Stromal cell of bone marrow (primary cell): ENCODE measurements around the gene FAF1.
"Not testable (repeated sequence)": the region's sequence is repeated elsewhere in the genome, so short reads cannot be mapped to it uniquely, and the experiment has no call there.

ENCODE experiments used
- DNase-seq: peaks from one replicate; pipeline ENCODE4 v3.0.0-alpha.2; 2012; ENCODE audit warnings: low read depth

Gene FAF1

DNA sequence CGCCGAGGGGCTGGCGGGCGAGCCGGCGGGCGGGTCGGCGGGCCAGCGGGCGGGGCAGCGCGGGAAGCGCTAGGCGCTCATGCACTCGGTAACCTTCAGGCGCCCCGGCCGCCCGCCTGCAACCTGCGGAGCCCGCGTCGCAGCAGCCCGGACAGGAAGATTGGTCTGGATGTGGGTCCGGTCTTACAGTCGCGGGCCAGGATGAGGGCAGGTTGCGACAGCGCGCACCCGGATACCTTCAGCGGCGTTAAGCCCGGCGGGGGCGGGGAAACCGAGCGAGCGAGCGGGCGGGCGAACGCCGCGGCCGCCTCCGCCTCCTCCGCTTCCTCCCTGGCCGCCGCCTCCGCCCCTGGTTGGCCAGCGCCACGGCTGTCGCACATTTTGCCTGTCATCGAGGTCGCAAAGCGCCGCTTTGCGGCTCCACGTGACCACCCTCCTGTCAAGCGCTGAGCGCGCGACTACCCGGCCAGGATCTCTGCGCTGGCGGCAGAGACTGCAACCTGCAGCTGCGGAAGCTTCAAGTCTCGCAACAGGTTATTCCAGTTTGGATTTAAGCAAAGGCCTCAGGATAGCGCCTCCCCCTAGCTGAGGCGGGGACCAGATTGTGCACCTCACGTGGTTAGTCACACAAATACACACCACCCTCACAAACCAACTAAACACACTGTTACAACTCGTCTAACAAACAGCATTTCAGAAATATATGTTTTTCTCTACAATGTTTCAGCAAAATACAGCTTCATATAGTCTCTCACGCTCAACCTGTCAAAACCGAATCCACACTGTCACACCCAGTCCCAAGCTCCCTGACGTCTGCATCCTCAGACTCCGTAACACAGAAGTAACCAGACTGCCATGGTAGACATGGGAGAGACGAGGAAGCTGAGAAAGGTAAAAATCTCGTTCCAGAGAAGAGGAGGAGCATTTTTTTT, at the start of gene FAF1:
Gene FAF1 (minus strand): TSS at position 355 of the 932 bp plus-strand sequence. CDS start 456 bp downstream, outside the sequence.
- peak; percentile 90 for DNase-seq

DNA sequence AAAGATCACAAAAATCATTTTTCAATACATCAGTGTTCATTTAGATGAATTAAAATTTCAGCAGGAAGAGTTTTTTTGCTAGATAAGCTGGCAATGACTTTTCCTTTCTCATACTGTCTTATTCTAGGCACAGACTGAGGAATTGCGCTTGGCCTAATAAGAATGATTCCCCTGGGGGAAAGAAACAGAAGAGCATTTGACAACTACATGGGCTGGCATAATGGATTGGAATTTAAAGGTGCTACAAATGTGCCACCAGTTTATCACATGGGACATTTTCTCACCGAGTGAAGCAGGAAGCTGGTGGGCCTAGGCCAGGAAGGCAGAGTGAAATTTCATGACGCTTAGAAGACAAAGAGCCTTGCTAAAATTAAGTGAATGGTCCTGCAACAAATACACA, 49.3 kb upstream of the FAF1 start:
- DNase-seq: no peak

DNA sequence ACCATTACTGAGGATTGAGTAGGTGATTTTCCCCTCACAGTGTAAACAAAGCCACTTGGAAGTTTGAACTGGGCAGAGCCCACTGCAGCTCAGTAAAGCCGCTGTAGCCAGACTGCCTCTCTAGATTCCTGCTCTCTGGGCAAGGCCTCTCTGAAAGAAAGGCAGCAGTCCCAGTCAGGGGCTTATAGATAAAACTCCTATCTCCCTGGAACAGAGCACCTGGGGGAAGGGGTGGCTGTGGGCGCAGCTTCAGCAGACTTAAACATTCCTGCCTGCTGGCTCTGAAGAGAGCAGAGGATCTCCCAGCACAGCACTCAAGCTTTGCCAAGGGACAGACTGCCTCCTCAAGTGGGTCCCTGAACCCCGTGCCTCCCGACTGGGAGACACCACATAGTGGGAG, 45.5 kb upstream of the FAF1 start:
- not testable (repeated sequence) for DNase-seq

DNA sequence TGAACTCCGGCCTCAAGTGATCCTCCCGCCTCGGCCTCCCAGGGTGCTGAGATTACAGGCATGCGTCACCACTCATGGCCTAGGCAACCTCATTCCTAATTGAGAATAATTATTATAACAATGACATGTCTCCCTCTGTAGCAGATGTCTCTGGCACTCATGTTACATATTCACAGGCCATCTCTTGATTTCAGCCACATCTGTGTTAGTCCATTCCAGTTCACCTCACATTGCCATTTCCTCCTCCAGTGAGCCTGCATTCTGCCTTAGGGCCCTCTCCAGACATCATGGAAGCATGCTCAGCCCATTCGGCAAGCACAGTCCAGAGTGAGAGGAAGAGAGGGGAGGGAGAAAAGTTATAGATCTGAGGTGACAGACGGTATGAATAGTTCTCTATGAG, 42.4 kb upstream of the FAF1 start:
- DNase-seq: no peak

DNA sequence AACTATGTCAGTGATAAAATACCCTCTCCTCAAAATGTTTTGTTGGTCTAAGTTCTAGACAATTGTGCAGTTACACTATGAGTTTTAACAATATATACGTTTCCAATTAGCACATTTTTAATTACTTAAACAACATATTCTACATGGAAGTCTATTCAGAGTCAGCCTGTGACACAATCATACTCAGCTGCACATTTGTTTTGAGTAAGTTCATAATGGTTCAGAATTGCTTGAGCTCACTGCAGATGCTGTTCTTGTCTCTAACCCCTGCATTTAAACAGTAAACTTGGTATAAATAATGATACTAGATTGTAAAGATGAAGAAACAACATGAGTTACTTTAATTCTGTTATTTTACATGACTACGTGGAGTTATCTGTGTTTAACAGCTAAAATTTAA, 40.6 kb upstream of the FAF1 start:
- no peak for DNase-seq

DNA sequence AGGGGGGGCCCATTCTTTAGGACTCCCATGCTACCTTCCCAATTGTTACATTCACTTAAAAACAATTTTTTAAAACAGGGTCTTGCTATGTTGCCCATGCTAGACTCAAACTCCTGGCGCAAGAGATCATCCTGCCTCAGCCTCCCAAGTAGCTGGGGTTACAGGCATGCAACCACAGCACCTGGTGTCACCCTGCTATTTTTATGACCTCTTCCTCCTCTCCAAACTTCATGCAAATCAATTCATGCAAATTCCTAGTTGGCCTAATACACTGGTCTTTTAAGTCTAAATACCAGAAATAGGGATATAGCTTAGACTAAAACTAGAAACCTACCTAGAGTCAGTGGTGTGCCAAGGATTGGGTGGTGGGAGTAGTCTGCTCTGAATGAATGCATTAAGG, 40.1 kb upstream of the FAF1 start:
- no peak for DNase-seq

DNA sequence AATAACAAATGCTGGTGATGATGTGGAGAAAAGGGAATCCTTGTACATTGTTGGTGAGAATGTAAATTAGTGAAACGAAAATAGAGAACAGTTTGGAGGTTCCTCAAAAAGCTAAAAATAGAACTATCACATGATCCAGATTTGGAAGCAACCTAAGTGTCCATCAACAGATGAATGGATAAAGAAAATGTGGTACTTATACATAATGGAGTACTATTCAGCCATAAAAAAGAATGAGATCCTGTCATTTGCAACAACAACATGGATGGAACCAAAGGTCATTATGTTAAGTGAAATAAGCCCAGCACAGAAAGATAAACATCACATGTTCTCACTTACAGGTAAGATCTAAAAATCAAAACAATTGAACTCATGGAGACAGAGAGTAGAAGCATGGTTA, 39.3 kb upstream of the FAF1 start:
- DNase-seq: not testable (repeated sequence)

DNA sequence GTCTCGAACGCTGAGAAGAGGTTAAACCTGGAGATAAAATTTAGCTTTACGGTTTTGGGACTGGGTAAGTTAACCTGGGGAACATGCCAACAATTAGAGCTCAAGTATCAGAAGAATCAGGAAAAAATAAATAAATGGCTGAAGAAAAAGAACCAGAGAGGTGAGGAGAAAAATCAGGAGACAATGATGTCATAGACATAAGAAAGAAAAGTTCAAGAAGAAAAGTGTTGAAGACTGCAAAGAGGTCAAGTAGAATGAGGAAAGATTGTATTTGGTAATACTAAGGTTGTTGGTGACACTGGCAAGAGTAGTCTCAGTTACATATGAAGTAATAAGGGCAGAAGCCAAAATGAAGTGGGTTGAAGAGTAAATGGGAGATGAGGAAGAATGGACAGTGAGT, 36.0 kb upstream of the FAF1 start:
- no peak for DNase-seq

DNA sequence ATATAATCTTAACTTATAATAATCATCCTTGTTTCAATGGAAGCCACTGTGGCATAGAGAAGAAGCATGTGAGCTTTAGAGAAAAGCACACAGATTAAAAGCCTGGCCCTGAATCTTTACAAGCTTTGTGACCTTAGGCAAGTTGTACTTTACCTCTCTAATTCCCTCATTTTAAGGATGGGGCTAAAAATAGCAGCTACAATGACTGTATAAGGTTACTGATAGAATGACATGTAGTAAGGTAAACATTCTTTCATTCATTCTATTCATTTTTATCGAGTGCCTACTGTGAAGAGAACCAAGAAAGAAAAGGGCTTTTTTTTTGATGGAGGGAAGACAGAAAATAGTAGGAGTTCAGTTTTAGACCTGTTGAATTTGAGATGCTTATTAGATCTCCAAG, 35.6 kb upstream of the FAF1 start:
- no peak for DNase-seq

DNA sequence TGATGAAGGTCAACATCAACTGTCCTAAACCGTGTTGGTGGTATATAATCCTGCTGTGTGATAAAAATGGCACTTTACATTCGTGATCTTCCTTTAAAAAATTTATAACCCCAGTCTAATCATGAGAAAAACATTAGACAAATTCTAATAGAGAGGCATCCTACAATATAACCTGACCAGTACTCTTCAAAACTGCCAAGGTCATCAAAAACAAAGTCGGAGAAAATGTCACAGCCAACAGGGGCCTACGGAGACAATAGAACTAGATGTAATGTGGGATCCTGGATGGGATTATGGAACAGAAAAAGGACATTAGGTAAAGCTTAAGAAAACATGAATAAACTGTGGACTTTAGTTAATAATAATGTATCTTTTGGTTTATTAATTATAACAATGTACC, 34.9 kb upstream of the FAF1 start:
- DNase-seq: no peak

DNA sequence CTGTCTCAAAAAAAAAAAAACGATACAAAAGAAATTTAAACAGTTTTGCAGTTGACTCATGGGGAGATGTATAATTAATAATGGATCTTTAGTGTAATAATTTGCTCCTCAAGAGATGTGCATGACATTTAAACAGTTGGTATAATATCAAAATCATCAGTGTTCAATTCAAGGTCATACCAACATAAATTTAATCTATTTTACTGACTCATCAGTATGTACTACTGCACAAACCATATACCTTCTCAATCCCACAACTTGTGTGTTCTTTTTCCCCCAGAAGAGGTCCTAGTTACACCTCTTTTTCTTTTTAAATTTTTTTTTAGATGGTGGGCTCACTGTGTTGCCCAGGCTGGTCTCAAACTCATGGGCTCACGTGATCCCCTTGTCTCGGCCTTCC, 33.6 kb upstream of the FAF1 start:
- no peak for DNase-seq

DNA sequence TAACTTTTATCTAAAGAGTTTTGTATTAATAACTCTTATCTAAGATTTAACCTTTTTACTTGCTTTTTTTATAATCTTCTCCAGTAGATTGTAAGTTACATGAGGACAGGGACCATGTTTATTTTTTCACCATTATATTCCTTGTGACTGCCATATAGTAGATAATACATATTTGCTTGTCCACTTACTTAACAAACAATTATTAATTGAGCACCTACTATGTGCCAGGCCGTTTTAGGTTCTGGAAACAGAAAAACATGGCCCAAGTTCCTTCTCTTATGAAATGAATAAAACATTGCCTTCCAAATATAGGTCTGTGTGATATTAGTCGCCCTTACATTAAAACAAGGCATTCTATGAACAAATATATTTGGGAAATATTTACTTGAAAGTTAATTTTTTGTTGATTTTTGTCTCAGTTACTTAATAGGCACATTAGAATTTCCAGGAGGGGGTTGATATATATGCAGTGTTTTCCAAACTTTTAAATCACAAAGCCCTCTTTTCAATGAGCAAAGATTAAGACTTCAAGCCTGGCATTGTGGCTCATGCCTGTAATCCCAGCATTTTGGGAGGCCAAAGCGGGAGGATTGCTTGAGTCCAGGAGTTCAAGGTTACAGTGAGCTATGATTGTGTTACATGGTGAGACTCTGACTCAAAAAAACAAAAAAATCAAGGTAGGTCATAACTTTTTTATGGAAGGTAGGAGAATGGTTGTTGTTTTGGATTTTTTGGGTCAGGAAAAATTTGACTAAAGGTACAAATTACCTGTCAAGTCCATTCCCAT, 32.7 kb upstream of the FAF1 start:
- DNase-seq: no peak

DNA sequence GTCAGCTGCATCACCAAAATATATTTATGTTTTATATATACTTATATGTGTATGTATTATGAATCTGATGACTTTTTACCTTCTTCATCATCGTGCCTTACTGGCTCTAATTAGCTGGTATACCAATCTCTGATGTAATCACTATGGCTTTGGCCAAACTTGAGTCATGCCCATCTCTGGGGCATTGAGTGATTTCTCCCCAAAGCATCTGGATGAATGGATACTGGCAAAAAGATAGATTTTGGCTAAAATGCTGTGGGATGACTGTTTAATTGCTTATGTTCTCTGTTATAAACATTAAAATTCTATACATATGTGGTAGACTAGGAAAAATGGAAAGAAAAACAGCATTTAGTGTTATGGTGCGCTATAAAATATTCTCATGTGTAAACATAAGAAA, 29.6 kb upstream of the FAF1 start:
- peak; percentile 87 for DNase-seq

DNA sequence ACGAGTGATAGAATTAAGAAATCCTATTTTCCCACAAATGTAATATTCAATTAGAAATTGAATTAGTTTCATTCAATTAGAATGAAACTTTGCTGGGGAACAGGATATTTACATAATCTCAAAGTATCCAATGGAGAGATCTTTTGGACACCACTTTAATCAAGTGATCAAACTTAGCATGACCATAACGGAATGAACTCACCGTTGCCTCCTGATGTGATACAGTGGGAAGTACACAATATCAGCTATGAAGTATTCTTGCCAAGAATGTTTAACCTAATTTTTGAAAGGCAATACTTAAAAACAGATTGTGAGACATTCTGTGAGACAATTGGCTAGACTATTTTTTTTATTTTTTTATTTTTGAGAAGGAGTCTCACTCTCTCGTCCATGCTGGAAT, 26.6 kb upstream of the FAF1 start:
- DNase-seq: no peak

DNA sequence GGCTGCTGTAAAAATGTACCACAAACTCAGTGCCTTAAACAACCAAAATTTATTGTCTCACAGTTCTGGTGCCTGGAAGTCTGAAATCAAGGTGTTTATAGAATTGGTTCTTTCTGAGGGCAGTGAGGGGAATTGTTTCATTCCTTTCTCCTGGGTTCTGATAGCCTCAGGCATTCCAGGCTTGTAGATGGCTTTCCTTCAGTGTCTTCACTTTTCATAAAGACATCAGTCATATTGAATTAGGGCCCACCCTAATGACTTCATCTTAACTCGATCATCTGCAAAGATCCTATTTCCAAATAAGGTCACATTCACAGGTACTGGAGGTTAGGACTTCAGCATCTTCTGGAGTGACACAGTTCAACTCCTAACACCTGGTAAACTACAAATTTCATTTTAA, 25.0 kb upstream of the FAF1 start:
- no peak for DNase-seq

DNA sequence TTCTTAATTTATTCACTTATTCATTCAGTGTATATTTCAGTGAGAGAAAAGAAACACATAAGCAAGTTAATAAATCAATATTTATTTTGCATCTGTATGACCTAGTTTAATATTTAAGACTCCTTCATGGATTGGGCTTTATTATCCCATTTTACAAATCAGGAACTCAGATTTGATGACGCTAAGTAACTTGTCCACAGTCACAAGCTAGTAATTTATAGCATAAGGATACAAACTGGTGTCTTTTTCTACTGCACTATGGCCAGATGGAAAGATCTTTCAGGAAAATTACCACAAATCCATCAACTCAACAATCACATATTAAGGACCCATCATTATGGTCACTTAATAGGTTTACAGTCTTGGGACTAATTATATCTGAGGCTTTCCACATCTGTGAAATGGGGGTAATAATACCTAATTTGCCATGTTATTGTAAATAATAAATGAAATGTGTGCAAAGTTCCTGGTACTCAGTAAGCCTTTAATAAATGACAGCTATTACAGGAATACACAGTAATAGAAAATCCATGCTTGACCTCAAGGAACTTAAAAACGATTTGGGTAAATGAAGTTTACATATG, 23.2 kb upstream of the FAF1 start:
- DNase-seq: no peak

DNA sequence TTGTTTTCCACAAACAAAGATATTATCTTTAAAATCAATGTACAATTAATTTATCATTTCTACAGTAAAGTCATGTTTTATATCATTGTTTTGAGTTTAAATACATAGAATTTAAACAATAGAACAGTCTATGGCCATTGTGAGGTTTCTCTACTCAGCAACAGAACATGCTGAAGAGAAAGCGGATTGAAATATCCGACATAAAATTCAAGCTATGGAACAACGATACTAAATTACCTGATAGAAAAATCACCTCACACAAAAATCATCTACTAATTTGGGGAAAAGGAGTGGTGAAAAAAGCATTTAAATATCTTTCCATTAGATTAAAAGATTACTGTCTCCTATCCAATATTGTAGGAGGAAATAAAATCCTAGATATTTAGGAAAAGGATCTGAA, 22.5 kb upstream of the FAF1 start:
- DNase-seq: no peak

DNA sequence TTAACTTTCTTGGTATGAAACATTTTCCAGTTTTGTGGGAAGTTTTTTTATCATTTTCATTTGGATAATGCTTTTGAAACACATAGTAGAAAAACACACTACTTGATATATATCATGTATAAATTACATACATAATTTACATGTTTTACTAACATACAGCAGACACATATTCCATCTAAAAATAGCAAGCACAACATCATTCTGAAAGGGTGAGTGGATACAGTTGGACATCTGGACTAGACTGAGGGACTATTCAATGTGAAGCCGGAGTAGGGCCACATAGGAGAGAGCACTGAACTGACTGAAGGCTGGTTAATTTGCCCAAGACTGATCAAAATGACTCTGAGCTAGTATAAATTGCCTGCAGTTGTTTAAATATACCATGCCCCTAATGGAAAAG, 21.7 kb upstream of the FAF1 start:
- no peak for DNase-seq

DNA sequence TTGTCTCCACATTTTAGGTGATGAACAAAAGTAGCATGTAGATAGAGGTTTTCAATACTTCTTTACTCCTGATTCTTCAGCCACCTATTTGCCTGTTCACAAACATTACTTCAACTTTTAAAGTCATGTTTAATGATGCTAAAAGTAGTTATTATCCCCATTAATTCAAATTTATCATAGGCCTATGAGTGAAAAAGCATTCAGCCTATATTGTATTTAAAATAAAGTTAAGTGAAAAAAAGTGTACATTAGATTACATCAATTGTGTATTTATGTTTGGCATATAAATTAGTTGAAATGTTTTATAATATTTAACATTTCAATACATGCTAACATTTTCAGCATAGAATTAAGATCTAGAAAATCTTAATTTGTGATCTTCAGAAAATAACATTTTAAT, 20.4 kb upstream of the FAF1 start:
- DNase-seq: no peak

DNA sequence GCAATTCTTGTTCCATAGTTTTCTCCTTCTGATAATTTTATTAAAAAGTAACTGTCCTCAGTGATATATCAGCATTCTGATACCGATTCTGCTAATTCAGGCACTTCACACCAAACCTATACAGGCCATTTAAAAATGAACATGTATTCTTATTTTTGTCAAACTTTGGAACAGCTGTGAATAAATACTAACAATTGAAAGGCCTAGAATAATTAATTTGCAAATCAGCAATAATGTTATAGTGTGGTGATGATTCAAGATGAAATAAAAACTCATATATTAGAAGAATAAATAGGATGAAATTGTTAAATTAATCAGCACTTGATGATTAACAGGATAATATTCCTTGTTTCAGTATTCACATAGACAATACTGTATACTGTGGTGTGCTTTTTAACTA, 19.9 kb upstream of the FAF1 start:
- no peak for DNase-seq

DNA sequence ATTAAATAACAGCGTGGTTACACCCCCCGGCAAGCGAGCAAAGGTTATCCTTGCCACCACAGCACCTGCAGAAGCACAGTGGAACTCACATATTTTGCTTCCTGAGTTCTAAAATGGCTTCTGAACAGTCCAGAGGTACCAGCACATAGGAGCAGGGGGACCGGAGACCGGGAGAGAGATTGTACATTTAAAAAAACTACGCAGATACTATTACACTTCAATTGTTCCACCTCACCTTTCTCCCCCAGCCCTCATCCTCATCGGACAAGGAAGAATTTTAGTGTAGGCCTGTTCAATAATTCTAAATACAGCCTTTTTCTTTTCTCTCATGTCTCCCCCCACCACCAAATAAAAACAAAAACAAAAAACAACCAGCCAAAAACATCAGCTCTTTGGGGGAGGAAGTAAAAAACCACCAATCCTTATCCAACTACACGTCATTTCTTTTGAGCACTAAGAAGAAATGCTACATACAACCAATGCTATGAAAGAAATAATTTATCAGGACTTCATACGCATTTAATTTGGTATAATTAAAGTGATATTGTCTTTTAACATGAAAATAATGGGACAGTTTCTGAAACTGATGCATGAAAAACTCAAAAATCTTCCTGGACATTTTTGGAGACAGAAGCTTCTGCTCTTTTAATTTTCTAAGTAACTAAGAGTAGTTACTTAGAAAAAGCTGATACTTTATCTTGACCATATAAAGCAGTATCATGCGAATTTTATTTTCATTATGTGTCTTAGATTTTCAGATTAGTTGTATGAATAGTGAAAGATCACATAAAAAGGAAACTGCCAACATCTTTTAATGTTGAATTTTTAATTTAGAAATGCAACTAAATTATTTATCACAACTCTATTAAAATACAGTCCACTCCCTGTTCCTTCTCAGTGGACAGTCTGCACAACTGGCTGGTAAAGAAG, 19.1 kb upstream of the FAF1 start:
- no peak for DNase-seq
